GM10266 (cell line): ENCODE measurements around the gene RTN4R.

Source experiments
- DNase-seq: peaks from one replicate; pipeline ENCODE4 v3.0.0; 2012; ENCODE audit errors: extremely low spot score
- TF ChIP-seq, protein P1 (sequence below): IDR thresholded peaks from 2 replicates; pipeline ENCODE4 v1.5.1; 2012; ENCODE audit warnings: mild to moderate bottlenecking, low read depth; ENCODE audit not compliant: control insufficient read depth, insufficient read depth; ENCODE audit errors: missing control alignments

Gene RTN4R

DNA sequence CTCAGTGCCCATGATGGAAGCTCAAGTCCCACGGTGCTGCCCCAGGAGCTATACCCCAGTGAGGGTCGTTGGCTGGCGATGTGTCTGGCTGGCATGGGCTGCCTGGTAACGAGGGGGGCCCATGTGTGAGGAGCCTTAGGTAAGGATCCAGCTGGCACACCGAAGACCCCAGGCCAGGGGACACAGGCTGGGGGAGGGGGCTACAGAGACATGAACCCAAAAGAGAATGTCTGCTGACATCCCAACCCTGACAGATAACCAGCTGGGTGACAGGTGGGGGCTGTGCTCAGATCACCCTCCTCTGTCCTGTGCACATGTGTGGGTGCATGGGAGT is 39.2 kb downstream of the RTN4R start:
- no peak for DNase-seq

DNA sequence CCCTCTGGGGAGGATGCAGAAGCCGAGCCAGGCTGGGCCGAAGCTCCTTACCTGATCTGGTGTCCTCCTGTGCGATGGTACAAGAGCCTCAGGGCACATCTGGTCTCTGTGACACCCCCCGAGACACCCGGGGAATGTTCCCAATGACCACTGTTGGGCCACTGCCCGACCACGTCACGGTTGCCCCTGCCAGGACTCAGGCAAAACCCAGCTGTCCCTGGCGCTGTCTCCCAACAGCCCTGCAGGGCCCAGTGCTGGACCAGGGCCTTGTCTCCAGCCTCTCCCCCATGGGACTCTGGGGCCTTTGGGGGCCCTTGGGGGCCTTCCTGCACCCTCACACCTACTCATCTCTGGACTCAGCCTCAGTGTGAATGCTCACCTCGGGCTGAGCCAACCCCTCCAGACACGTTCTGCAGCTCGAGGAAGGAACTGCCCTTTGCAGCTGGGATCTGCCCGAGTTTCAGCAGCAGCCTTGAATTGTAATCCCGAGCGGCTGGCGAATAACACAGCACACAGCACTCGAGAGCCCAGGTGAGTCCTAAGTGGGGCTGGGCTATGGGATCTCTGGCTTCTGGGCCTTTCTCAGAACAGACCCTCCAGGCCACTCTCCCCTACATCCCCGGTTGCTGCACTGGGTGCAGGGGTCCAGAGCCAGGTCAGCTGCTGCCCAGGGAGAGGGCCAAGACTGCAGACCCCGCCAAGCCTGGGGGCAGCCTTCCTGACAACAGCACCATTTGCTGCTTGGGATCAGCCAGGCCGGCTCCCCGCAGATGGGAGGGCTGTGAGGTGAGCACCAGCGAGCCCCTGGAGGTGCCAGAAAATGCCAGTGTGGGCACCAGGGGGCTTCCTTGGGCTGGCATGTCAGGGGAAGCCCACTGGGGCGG is 39.8 kb downstream of the RTN4R start:
- no peak for DNase-seq
- TF ChIP-seq, protein P1, sequence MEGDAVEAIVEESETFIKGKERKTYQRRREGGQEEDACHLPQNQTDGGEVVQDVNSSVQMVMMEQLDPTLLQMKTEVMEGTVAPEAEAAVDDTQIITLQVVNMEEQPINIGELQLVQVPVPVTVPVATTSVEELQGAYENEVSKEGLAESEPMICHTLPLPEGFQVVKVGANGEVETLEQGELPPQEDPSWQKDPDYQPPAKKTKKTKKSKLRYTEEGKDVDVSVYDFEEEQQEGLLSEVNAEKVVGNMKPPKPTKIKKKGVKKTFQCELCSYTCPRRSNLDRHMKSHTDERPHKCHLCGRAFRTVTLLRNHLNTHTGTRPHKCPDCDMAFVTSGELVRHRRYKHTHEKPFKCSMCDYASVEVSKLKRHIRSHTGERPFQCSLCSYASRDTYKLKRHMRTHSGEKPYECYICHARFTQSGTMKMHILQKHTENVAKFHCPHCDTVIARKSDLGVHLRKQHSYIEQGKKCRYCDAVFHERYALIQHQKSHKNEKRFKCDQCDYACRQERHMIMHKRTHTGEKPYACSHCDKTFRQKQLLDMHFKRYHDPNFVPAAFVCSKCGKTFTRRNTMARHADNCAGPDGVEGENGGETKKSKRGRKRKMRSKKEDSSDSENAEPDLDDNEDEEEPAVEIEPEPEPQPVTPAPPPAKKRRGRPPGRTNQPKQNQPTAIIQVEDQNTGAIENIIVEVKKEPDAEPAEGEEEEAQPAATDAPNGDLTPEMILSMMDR = no peak

More for the DNA sequence above, 39.2 kb downstream of the RTN4R start:
- TF ChIP-seq, protein P1 = no peak

DNA sequence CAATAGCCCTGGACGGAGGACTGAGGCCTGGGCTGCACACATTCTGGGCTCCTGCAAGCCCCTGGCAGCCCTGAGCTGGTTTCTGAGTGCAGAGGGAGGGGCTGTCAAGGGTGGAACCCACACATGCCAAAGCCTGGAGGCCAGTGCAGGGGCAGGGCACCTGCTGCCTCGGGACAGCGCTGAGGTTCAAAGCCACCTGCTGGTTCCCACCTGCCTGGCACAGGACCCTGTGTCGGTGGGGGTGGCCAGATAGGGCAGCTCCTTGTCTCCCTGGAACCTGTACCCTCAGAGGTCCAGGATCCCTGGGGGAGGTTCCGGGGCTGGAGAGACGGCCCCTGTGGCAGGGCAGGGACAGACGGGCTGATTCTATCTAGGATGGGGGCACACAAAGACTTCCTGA is 40.8 kb downstream of the RTN4R start:
- TF ChIP-seq, protein P1 = no peak
- DNase-seq = no peak

DNA sequence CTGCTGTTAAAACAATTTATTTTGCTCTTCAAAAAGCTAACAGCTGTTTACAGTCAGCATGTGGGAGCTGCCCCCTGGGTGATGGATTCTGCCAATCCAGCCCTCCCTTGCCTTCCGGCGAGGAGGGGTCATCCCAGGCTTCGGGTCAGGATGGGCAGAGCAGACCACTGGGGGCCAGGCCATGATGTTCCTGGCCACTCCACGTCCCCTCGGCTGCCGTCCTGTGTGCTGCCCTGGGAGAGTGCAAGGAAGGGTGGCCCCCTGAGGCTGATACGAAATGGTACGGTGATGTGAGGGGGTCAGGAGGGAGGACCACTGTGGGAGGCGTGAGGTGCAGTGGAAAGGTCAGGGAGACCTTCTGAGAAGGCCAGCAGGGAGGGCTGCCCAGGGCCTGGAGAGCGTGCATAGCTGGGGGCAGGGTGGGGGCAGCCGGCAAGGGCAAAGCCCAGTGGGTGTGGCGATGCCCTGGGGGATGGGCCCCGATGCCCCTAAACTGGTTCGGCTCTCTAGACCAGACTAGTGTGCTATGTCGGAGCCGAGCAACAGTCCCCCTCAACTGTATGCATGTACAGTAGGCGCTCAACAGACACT is 41.3 kb downstream of the RTN4R start:
- TF ChIP-seq, protein P1 = no peak
- no peak for DNase-seq

DNA sequence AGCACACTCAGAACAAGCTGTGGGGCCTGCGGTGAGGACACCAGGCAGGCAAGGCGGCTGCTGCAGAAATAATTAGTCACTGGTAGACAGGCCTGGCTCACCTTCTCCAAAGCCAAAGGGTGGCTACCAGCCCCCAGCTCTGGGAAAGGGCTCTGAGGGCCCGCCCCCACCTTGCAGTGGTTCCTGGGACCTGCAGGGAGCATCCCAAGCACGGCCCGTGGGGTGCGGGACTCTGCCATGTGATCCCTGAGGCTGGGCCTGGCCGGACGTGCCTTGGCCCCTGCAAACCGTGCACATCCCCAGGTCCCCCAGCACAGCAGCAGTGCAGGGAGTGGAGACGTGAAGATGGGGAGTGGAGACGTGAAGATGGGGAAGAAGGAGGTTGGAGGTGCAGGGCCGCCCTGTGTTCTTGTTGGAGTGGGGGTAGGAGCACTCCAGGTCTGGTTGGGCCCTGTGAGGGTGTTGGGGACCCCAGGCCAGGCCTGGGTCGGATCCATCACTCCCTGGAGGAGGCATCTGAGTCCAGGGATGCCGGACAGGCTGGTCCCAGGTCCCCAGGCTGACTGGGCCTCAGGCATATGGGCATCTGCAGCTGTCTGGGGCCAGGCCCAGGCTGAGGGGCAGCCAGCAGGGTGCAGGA is 41.9 kb downstream of the RTN4R start:
- TF ChIP-seq, protein P1 = no peak
- DNase-seq = no peak

DNA sequence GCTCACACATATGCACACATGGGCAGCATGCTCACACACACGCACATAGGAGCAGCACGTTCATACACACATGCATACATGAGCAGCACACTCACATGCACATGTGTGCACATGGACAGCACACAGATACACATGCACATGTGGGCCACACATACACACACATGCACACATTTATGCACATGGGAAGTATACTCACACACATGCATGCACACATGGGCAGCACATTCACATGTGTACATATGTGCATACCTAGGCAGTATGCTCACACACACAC is 42.5 kb downstream of the RTN4R start:
- TF ChIP-seq, protein P1 = no peak
- no peak for DNase-seq
